Activated T-cell treated with anti-CD3 and anti-CD28 coated beads, Interleukin-2, amount 50 U/mL, for 4 hours (primary cell): ENCODE measurements around the gene C9orf43. TPM values are rescaled to one million over a fixed set of nuclear protein-coding genes. Genes with fewer than 3 reads are reported as not detected.
"Not testable (repeated sequence)": the region's sequence is repeated elsewhere in the genome, so short reads cannot be mapped to it uniquely, and the experiment has no call there.

Experiments used
- ATAC-seq, 2 donors: fragments of 200-7000 bp; cut with Tn5 transposase; one replicate each; pipeline ENCODE4 v1.10.0; 2021
- DNase-seq: peaks from one replicate; pipeline ENCODE4 v3.0.0-alpha.2; 2020
- H3K27me3 Mint-ChIP-seq: one replicate; pipeline ENCODE4 v1.8.0; 2021; ENCODE audit warnings: low read depth, mixed read lengths
- H3K36me3 Mint-ChIP-seq: one replicate; pipeline ENCODE4 v1.8.0; 2022; ENCODE audit warnings: mixed read lengths; ENCODE audit not compliant: insufficient read depth
- H3K4me1 Mint-ChIP-seq: one replicate; pipeline ENCODE4 v1.8.0; 2021; ENCODE audit warnings: low read depth, mixed read lengths
- H3K4me3 Mint-ChIP-seq: one replicate; pipeline ENCODE4 v1.8.0; 2021; ENCODE audit warnings: mild to moderate bottlenecking, moderate library complexity, mixed read lengths
- H3K9me3 Mint-ChIP-seq: one replicate; pipeline ENCODE4 v1.8.0; 2021; ENCODE audit warnings: mixed read lengths
- total RNA-seq, 3 donors: library from RNA; stranded (reverse); gene quantifications; one replicate each; pipeline ENCODE4 v1.2.1, GENCODE V29; 2021

The C9orf43 gene
- total RNA-seq, 3 donors from 2014 or later: 0.57 to 1.4 (median 1.1) TPM

- peaks cover 2% of the 10 kb centered on the region for H3K27me3 Mint-ChIP-seq
- H3K9me3 Mint-ChIP-seq: no peaks in the 10 kb centered on the region
- ATAC-seq (no peak), DNase-seq (no peak)
- H3K4me1 Mint-ChIP-seq: no peaks in the 10 kb centered on the region
- no peaks in the 10 kb centered on the region for H3K36me3 Mint-ChIP-seq
- H3K4me3 Mint-ChIP-seq: no peak overlapping the region
These were observed 11.2 kb downstream of the C9orf43 start for GRCh38 chr9:113421726-113422125.

GRCh38 chr9:113425072-113425471 lies 14.5 kb downstream of the C9orf43 start:
- H3K9me3 Mint-ChIP-seq: no peaks in the 10 kb centered on the region
- no peaks in the 10 kb centered on the region for H3K4me1 Mint-ChIP-seq
- ATAC-seq (no peak), DNase-seq (no peak)
- peaks cover 2% of the 10 kb centered on the region for H3K27me3 Mint-ChIP-seq
- H3K36me3 Mint-ChIP-seq: no peaks in the 10 kb centered on the region
- H3K4me3 Mint-ChIP-seq: no peak overlapping the region

DNA sequence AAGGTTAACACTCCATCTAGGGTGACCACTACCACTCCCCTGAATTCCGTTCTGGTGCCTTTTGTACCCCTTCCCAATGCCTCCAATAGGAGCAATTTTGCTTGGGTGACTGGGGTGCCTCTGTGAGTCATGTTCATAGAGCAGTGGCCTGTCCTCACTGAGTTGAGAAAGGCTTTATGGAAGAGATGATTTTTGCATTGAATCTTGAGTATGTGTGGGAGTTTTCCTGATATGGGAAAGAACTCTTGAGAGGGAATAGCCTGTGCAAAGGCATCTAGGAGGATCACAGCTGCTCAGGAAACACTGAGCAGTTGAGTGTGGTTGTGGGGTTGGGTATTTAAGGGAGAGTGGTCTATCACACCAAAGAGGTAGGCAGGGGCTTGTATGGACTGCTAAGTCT lies 16.2 kb downstream of the C9orf43 start:
- no peak overlapping the region for H3K4me3 Mint-ChIP-seq
- H3K27me3 Mint-ChIP-seq: peaks cover 2% of the 10 kb centered on the region
- DNase-seq: no peak
- no peak for ATAC-seq
- no peaks in the 10 kb centered on the region for H3K4me1 Mint-ChIP-seq
- no peaks in the 10 kb centered on the region for H3K36me3 Mint-ChIP-seq
- no peaks in the 10 kb centered on the region for H3K9me3 Mint-ChIP-seq

DNA sequence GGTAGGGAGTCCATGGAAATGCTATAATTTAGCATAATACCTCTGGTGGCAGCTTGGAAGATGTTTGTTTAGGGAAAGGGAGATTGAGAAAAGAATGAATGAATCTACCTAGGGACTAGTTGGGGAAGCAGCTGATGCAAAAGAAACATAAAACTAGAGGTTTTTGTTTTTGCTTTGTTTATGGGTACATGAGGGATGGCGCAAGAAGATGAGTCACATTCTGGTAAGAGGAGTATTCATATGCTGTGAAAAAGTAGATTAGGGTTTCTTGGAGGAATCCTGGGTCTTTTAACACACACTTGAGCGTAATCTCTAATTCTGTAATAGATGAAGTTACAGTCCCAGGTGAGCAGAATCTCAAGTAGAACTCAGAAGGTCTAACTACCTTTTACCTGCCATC lies 17.1 kb downstream of the C9orf43 start:
- H3K4me3 Mint-ChIP-seq: no peak overlapping the region
- no peaks in the 10 kb centered on the region for H3K4me1 Mint-ChIP-seq
- H3K27me3 Mint-ChIP-seq: peaks cover 3% of the 10 kb centered on the region
- ATAC-seq: no peak
- H3K36me3 Mint-ChIP-seq: no peaks in the 10 kb centered on the region
- DNase-seq: no peak
- H3K9me3 Mint-ChIP-seq: no peaks in the 10 kb centered on the region

DNA sequence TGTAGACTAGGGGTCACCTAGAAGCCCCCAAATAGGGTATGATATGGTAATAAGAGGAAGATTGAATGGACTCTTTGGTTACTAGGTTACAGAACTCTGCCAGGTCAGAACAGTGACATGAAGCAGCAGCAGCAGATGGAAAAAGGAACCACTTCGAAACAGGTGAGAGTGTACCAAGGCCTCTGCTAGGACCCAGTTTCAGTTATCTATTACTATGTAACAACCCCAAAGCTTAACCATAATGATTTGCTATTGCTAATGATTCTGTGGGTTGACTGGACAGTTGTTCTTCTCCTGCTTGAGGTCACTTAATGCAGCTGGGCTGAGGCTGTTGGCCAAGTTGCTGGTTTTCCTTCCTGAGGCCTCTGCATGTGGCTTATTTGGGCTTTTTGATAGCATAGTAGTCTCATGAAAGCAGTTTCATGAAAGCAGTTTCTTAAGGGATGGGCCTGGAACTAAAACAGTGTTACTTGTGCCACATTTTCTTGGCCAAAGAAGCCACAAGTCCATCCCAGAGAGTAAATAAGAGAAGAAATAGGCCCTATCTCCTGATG lies 17.6 kb downstream of the C9orf43 start:
- no peak for DNase-seq
- no peaks in the 10 kb centered on the region for H3K4me1 Mint-ChIP-seq
- H3K27me3 Mint-ChIP-seq: peaks cover 5% of the 10 kb centered on the region
- H3K36me3 Mint-ChIP-seq: no peaks in the 10 kb centered on the region
- H3K9me3 Mint-ChIP-seq: no peaks in the 10 kb centered on the region
- no peak overlapping the region for H3K4me3 Mint-ChIP-seq
- ATAC-seq: no peak

DNA sequence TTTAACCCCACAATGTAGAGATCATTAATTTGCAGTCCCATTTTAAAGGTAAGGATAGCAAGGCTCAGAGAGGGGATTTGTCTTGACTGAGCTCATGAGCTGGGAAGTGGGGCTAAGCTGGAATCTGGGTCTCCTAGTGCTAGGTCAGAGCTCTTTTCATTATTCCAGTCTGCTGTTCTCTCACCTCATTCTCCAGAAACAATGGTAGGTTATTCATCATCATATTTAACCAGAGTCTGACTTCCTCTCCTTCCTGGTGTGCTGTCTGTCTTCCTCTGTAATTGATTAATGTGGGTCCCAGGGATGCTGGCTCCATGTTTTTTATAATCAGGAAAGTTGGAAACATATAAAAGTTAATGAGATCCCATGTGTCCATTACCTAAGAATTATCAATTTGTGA lies 20.6 kb downstream of the C9orf43 start:
- no peak for DNase-seq
- H3K36me3 Mint-ChIP-seq: no peaks in the 10 kb centered on the region
- no peak for ATAC-seq
- H3K4me3 Mint-ChIP-seq: no peak overlapping the region
- H3K9me3 Mint-ChIP-seq: no peaks in the 10 kb centered on the region
- H3K4me1 Mint-ChIP-seq: no peaks in the 10 kb centered on the region
- H3K27me3 Mint-ChIP-seq: peaks cover 2% of the 10 kb centered on the region

DNA sequence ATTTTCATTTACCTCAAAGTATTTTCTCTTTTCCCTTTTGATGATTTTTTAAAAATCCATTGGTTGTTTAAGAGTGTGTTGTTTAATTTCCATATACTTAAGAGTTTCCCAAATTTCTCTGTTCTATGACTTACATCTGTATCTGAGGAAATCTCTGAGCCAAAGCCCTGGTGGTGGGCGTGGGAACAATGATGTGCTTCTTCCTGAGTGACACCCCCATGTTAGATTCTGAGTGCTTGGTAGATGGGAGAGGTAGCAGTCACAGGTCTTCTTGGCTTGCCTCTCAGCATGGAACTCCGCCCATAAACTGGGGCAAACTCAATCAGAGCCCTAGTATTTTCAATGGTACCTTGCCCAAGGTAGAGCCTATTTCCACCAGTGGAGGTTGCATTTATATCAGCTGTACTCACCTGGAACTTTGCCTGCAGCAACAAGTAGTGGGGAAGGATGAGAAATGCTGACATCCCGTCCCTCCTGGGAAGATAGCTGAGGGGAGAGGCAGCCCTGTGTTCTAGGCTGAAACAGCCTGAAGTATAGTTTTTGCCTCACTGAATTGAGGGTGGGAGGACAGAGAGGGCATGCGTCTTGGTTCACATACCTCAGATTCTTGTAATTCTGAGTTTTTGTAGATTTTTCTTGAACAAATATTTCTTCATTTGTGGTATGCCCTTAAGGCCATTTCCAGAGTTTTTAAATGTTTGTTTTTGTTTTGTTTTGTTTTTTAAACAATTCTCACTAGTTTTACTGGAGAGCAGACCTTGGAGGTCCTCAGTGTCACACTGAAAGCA lies 26.4 kb downstream of the C9orf43 start:
- H3K4me1 Mint-ChIP-seq: no peaks in the 10 kb centered on the region
- peaks cover 2% of the 10 kb centered on the region for H3K27me3 Mint-ChIP-seq
- no peaks in the 10 kb centered on the region for H3K36me3 Mint-ChIP-seq
- ATAC-seq: no peak
- no peak overlapping the region for H3K4me3 Mint-ChIP-seq
- no peaks in the 10 kb centered on the region for H3K9me3 Mint-ChIP-seq
- DNase-seq: no peak

GRCh38 chr9:113437716-113438115 lies 27.2 kb downstream of the C9orf43 start:
- not testable (repeated sequence) for H3K36me3 Mint-ChIP-seq, H3K4me3 Mint-ChIP-seq, DNase-seq, H3K4me1 Mint-ChIP-seq, H3K9me3 Mint-ChIP-seq, H3K27me3 Mint-ChIP-seq, ATAC-seq

- no peak overlapping the region for H3K4me3 Mint-ChIP-seq
- DNase-seq (no peak), ATAC-seq (no peak)
- peaks cover 2% of the 10 kb centered on the region for H3K4me1 Mint-ChIP-seq
- H3K36me3 Mint-ChIP-seq: no peaks in the 10 kb centered on the region
- no peaks in the 10 kb centered on the region for H3K9me3 Mint-ChIP-seq
- H3K27me3 Mint-ChIP-seq: no peaks in the 10 kb centered on the region
These were observed 34.2 kb downstream of the C9orf43 start for GRCh38 chr9:113444736-113445135.

GRCh38 chr9:113446323-113446740 lies 35.8 kb downstream of the C9orf43 start:
- no peaks in the 10 kb centered on the region for H3K27me3 Mint-ChIP-seq
- H3K9me3 Mint-ChIP-seq: no peaks in the 10 kb centered on the region
- DNase-seq (no peak), ATAC-seq (peak in 1 of 2 donors; percentile 43)
- H3K4me3 Mint-ChIP-seq: no peak overlapping the region
- H3K36me3 Mint-ChIP-seq: no peaks in the 10 kb centered on the region
- H3K4me1 Mint-ChIP-seq: peaks cover 2% of the 10 kb centered on the region

DNA sequence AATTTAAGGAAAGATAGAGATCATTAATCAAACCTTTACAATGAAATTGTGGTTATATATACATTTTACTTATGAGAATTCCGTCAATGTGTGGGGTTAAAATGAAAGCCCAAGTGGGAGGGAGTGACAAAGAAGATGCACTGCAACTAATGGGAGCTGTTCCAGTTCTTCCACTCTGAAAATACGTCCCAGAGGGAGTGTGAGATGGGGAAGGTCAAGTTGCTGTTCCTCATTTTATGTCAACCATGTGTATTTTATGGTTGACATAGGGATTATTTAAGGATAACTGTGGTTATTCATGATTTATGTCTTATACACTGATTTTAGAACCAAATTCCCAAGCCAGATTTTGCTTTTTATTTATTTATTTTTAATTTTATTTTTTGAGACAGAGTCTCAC lies 38.8 kb downstream of the C9orf43 start:
- H3K4me1 Mint-ChIP-seq: peaks cover 2% of the 10 kb centered on the region
- no peak overlapping the region for H3K4me3 Mint-ChIP-seq
- no peaks in the 10 kb centered on the region for H3K9me3 Mint-ChIP-seq
- no peak for ATAC-seq
- DNase-seq: no peak
- H3K27me3 Mint-ChIP-seq: no peaks in the 10 kb centered on the region
- H3K36me3 Mint-ChIP-seq: no peaks in the 10 kb centered on the region

GRCh38 chr9:113452113-113452605 lies 41.6 kb downstream of the C9orf43 start:
- no peak for DNase-seq
- Mint-ChIP-seq H3K4me1 (no peaks in the 10 kb centered on the region), H3K9me3 (no peaks in the 10 kb centered on the region), H3K4me3 (no peak overlapping the region), H3K36me3 (no peaks in the 10 kb centered on the region), H3K27me3 (no peaks in the 10 kb centered on the region)
- ATAC-seq: no peak

DNA sequence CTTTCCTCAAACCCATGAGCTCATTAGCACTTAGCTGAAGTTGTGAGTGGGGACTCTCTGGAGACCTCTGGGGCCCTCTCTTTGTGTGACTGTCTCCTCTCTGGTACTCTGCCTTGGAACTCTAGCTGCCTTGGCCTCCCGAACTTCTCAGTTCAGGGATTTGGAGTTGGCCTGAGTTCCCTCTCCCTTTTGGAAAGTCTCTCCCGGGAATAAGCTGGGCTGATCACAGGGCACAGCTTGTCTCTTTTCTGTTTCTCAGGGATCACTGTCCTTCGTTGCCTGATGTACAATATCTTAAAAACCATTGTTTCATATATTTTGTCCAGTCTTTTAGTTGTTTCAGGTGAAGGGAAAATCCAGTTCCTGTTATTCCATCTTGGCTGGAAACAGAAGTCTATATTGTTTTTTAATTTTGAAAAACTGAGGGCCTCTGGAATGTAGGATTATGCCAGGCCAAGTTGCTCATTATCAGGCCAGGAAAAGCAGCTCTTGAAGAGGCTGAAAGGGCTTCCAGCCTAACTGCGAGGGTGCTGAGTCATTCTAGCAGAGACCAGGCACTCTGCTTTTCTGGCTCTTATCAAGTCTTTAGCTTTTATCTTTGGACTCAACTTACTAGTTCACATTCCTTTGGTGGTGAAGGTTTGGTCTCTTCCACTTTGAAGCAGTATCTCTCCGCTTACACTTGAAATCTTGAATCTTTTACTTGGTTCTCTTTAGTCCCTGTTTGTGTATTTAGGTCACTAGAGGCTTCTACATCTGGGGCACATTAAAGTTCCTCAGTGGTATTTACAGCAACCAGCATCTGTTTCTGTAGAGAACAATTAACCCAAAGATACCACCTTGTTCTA lies 44.6 kb downstream of the C9orf43 start:
- H3K9me3 Mint-ChIP-seq: no peaks in the 10 kb centered on the region
- no peak for DNase-seq
- ATAC-seq: no peak

DNA sequence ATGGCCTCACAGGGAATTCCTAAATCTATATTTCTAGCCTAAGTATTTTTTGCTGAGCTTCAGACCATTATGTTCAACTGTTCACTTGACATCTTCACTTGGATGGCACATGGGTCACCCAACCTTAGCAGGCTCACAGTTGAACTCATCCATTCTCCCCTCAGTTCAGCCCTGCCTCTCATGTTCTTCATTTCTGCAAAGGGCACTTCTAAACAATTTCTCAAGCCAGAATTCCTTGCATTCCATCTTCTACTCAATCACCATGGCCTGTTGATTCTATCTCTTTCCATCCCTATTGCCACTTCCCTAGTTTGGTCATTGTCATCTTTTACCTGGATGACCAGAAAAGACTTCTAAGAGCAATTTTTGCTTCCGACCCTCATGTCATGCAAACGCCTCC lies 45.7 kb downstream of the C9orf43 start:
- Mint-ChIP-seq H3K27me3 (no peaks in the 10 kb centered on the region), H3K36me3 (no peaks in the 10 kb centered on the region), H3K4me3 (no peak overlapping the region), H3K4me1 (no peaks in the 10 kb centered on the region), H3K9me3 (no peaks in the 10 kb centered on the region)
- no peak for ATAC-seq
- DNase-seq: no peak

More for the DNA sequence above, 44.6 kb downstream of the C9orf43 start:
- no peaks in the 10 kb centered on the region for H3K27me3 Mint-ChIP-seq
- no peak overlapping the region for H3K4me3 Mint-ChIP-seq
- no peaks in the 10 kb centered on the region for H3K36me3 Mint-ChIP-seq
- no peaks in the 10 kb centered on the region for H3K4me1 Mint-ChIP-seq
